ENCODE results near the gene TFF1.

DNA sequence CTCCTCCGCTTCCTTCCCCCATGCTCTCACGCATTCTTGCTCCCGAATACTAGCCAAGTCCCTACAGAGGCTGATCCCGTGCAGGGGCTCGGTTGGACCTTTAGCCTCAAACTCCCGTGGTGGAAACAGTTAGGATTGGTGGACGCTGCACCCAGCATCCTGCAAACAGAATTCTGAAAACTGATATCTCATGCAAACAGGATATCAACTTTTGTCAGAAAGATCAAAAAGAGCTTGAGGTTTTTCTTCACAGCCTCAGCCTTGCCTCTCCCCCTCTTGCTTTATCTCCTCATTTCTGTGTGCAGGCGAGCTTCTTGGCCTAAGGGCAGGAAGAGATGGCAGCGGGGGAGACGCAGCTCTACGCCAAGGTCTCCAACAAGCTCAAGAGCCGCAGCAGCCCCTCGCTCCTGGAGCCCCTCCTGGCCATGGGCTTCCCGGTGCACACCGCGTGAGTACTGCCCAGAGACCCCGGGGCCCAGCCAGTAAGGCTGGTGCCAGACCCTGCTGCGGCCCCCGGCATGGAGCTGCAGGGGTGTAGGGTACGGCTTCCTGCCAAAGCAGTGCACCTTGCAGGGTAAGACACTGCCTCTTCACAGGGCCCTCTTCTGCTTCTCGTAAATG, 37.4 kb upstream of the TFF1 start, which contains the start of gene UBASH3A:
- TF ChIP-seq, protein P1, sequence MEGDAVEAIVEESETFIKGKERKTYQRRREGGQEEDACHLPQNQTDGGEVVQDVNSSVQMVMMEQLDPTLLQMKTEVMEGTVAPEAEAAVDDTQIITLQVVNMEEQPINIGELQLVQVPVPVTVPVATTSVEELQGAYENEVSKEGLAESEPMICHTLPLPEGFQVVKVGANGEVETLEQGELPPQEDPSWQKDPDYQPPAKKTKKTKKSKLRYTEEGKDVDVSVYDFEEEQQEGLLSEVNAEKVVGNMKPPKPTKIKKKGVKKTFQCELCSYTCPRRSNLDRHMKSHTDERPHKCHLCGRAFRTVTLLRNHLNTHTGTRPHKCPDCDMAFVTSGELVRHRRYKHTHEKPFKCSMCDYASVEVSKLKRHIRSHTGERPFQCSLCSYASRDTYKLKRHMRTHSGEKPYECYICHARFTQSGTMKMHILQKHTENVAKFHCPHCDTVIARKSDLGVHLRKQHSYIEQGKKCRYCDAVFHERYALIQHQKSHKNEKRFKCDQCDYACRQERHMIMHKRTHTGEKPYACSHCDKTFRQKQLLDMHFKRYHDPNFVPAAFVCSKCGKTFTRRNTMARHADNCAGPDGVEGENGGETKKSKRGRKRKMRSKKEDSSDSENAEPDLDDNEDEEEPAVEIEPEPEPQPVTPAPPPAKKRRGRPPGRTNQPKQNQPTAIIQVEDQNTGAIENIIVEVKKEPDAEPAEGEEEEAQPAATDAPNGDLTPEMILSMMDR (IDR thresholded peaks at IDR 0.05; ENCODE audit: low read length) = no peak
- TF ChIP-seq EZH2phosphoT487 (IDR thresholded peaks at IDR 0.05; ENCODE audit: low read length) = no peak
